Measurements from ENCODE around the gene RABL3.
"Not testable (repeated sequence)": the region's sequence is repeated elsewhere in the genome, so short reads cannot be mapped to it uniquely, and the experiment has no call there.

RABL3 gene

DNA sequence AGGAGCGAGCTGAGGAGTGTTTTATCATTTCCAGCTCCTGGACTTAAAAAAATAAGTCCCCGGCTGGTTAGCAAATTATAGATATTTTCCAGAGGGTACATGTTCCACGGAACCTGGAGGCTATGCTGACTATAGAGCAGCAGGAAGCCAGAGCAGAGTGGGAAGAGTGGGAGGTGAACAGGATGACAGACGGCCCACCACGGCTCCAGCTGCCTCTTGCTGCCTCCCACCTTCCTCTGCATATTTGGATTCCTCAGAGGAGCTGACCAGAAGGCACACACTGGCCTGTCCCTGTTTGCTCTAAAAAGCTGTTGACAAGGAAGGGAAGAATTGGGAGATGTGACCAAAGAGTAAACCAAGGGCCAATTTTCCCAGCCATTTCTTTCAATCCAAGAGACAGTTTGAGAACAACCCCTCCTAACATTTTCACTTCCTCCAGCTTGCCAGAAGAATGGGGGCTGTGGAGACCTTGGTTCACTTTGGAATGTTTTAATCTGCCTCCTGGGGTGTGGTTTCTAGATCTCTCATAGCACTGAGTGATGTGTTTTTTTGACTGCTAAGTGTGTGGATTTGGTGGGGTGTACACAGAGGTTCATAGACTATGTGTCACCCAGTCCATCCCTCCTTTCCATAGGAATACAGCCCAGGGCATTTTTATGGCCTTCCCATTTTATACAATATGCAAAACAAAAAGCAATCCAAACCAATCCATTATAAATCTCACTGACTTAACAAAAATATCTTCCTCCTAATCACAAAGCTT, 97.1 kb downstream of the RABL3 start:
- no peak for DNase-seq (ENCODE audit: low read depth in 2 of 2)

DNA sequence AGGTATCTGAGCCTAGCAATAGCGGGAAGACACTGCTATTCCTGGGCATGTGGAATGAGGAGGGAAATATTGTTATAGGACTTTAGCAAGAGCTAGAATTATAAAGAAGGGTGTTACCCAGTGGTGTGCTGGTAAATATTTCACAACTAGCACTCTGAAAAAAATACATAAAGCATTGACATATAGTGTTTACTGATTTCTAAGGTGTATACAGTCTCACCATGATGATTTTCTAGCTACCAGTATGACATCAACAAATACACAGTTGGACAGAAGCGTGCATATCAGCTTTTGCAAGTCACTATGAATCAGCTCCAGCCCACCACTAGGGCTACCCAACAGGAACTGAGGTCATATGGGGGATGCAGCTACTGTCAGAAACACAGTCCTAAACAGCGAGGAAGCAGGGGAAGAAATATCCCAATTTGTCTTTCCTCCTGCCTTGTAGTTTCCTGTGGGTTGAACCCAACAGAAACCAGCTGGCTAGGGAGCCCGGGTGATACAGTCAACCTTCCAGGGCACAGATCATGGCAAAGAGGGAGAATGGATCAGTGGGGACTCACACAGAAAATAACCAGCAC, 99.9 kb downstream of the RABL3 start:
- DNase-seq (ENCODE audit: low read depth in 2 of 2): no peak

DNA sequence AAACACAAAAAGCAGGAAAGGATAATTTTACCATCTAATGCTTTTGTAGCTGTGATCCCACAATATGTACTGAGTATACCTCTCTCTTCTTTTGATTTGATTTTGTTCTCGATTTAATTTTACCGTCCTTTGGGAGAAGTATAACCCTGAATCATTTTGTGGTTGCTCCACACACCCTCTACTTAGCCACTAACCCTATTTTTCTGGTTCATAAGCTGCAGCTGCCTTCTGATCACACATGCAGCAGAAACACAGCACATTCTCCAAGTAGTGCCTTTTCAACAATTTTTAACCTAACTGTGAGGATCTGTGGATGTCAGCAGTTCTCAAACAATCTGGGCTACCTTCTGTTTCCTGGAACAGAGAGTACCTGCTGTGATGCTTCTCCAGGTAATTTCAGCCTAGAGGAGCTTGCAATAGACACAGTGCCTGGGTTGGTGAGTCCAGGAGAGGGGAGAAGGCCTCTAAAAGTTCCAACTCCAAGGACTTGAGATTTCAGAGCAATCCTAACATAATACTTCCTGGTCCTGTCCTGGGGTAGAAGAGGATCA, 100.5 kb downstream of the RABL3 start:
- no peak for DNase-seq (ENCODE audit: low read depth in 2 of 2)

DNA sequence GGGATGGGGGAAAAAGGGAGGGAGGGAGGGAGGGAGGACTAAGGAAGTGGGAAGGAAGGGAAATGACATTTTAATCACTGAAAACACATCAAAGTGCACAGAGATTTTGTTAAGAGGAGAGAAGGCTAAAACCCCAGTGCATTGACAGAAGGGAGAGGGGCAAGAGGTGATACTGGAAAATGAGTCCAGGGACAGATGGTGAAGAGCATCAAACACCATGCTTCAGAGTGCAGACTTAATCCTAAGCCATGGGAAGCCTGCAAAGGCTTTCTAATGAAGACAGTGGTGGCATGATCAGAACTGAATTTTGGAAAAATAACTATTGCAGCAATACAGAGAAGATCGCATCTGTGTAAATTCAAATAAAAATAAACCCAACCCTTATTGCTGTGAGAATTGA, 102.1 kb downstream of the RABL3 start:
- DNase-seq (ENCODE audit: low read depth in 2 of 2): no peak

DNA sequence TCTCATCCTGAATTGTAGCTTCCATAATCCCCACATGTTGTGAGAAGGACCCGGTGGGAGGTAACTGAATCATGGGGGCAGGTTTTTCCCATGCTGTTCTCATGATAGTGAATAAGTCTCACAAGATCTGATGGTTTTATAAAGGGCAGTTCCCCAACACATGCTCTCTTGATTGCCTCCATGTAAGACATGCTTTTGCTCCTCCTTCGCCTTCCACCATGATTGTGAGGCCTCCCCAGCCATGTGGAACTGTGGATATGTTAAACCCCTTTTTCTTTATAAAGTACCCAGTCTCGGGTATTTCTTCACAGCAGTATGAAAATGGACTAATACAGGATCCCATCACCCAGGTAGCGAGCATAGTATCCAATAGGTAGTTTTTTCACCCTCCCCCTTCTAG, 103.5 kb downstream of the RABL3 start:
- not testable (repeated sequence) for DNase-seq (ENCODE audit: low read depth in 2 of 2)

DNA sequence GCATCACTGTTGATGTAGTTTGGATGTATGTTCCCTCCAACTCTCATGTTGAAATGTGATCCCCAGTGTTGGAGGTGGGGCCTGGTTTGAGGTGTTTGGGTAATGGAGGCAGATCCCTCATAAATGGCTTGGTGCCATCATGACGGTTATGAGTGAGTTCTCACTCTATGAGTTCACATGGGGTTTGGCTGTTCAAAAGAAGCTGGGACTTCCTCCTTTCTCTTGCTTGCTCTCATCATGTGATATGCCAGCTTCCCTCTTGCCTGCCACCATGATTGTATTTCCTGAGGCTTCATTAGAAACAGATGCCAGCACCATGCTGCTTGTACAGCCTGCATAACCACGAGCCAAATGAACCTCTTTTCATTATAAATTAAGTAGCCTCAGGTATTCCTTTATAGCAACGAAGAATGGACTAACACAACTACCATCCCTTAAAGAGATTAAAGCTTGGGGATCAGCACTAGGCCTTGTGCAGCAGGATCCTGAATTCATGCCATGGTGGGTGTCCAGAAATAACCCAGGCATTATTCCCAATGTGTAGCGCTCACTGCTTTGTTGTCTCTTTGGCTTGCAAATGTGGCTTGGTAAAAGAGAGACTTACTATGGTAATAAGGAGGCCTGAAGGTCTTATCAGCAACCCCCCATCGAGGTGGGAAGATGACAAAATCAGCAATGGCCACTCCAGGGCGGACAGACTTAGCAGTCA, 104.3 kb downstream of the RABL3 start:
- no peak for DNase-seq (ENCODE audit: low read depth in 2 of 2)

DNA sequence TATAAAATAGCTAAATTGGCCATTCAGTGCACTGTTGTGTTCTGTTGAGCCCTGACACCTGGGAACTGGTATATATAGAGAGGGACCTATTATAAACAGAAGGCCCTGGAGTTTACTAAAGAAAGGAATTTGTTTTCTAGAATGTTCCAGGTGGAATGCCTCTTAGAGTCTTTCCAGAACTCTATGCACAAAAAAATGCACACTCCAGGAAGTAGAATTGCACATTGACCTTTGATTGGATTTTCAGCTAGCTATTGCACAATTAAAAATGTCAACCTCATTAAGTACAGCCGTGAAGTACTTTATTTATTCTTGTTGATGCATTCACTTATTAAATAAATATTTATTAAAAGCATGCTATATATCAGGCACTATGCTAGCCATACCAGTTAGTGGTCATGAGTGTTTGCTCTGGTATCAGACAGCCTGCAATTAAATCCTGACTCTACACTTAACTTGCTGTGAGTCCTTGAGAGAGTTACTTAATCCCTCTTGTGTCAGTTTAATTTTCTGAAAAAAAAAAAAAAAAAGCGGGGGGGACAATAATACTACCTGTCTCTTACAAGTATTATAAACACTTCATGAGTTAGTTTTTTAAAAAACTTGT, 105.4 kb downstream of the RABL3 start:
- DNase-seq (ENCODE audit: low read depth in 2 of 2): no peak
